Measurements from ENCODE around the gene CDA. TPM values are rescaled to one million over a fixed set of nuclear protein-coding genes. Genes with fewer than 3 reads are reported as not detected.

CDA gene
- total and polyA plus RNA-seq, 2 of the 8 experiments (the other 6 are each of a cell fraction or from before 2014, with no cell fraction given) = 4.4 to 11.3 TPM

DNA sequence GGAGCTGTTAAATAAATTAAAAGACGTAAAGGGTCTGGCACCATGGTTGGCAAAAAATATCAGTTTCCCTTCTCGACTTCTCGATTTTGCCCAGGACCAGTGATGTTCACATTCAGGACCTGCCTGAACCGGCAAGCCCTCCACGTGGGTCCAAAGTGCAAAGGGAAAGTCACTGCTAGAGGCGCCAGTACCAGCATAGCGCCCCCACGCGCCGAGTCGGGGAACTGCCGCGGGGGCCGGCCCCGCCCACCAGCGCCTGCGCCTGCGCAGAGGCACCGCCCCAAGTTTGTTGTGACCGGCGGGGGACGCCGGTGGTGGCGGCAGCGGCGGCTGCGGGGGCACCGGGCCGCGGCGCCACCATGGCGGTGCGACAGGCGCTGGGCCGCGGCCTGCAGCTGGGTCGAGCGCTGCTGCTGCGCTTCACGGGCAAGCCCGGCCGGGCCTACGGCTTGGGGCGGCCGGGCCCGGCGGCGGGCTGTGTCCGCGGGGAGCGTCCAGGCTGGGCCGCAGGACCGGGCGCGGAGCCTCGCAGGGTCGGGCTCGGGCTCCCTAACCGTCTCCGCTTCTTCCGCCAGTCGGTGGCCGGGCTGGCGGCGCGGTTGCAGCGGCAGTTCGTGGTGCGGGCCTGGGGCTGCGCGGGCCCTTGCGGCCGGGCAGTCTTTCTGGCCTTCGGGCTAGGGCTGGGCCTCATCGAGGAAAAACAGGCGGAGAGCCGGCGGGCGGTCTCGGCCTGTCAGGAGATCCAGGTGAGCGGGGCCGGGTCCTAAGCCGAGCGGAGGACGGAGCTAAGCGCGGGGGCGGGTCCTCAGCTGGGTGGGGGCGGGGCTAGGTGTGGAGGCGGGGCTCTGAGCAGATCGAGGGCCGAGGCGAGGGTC is 44.5 kb downstream of the CDA start, which contains the start of gene PINK1 (continued):
- TF ChIP-seq, protein P1, sequence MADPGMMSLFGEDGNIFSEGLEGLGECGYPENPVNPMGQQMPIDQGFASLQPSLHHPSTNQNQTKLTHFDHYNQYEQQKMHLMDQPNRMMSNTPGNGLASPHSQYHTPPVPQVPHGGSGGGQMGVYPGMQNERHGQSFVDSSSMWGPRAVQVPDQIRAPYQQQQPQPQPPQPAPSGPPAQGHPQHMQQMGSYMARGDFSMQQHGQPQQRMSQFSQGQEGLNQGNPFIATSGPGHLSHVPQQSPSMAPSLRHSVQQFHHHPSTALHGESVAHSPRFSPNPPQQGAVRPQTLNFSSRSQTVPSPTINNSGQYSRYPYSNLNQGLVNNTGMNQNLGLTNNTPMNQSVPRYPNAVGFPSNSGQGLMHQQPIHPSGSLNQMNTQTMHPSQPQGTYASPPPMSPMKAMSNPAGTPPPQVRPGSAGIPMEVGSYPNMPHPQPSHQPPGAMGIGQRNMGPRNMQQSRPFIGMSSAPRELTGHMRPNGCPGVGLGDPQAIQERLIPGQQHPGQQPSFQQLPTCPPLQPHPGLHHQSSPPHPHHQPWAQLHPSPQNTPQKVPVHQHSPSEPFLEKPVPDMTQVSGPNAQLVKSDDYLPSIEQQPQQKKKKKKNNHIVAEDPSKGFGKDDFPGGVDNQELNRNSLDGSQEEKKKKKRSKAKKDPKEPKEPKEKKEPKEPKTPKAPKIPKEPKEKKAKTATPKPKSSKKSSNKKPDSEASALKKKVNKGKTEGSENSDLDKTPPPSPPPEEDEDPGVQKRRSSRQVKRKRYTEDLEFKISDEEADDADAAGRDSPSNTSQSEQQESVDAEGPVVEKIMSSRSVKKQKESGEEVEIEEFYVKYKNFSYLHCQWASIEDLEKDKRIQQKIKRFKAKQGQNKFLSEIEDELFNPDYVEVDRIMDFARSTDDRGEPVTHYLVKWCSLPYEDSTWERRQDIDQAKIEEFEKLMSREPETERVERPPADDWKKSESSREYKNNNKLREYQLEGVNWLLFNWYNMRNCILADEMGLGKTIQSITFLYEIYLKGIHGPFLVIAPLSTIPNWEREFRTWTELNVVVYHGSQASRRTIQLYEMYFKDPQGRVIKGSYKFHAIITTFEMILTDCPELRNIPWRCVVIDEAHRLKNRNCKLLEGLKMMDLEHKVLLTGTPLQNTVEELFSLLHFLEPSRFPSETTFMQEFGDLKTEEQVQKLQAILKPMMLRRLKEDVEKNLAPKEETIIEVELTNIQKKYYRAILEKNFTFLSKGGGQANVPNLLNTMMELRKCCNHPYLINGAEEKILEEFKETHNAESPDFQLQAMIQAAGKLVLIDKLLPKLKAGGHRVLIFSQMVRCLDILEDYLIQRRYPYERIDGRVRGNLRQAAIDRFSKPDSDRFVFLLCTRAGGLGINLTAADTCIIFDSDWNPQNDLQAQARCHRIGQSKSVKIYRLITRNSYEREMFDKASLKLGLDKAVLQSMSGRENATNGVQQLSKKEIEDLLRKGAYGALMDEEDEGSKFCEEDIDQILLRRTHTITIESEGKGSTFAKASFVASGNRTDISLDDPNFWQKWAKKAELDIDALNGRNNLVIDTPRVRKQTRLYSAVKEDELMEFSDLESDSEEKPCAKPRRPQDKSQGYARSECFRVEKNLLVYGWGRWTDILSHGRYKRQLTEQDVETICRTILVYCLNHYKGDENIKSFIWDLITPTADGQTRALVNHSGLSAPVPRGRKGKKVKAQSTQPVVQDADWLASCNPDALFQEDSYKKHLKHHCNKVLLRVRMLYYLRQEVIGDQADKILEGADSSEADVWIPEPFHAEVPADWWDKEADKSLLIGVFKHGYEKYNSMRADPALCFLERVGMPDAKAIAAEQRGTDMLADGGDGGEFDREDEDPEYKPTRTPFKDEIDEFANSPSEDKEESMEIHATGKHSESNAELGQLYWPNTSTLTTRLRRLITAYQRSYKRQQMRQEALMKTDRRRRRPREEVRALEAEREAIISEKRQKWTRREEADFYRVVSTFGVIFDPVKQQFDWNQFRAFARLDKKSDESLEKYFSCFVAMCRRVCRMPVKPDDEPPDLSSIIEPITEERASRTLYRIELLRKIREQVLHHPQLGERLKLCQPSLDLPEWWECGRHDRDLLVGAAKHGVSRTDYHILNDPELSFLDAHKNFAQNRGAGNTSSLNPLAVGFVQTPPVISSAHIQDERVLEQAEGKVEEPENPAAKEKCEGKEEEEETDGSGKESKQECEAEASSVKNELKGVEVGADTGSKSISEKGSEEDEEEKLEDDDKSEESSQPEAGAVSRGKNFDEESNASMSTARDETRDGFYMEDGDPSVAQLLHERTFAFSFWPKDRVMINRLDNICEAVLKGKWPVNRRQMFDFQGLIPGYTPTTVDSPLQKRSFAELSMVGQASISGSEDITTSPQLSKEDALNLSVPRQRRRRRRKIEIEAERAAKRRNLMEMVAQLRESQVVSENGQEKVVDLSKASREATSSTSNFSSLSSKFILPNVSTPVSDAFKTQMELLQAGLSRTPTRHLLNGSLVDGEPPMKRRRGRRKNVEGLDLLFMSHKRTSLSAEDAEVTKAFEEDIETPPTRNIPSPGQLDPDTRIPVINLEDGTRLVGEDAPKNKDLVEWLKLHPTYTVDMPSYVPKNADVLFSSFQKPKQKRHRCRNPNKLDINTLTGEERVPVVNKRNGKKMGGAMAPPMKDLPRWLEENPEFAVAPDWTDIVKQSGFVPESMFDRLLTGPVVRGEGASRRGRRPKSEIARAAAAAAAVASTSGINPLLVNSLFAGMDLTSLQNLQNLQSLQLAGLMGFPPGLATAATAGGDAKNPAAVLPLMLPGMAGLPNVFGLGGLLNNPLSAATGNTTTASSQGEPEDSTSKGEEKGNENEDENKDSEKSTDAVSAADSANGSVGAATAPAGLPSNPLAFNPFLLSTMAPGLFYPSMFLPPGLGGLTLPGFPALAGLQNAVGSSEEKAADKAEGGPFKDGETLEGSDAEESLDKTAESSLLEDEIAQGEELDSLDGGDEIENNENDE (IDR thresholded peaks at IDR 0.05; ENCODE audit: insufficient replicate concordance, low read length) = no peak
- TF ChIP-seq, protein P2, sequence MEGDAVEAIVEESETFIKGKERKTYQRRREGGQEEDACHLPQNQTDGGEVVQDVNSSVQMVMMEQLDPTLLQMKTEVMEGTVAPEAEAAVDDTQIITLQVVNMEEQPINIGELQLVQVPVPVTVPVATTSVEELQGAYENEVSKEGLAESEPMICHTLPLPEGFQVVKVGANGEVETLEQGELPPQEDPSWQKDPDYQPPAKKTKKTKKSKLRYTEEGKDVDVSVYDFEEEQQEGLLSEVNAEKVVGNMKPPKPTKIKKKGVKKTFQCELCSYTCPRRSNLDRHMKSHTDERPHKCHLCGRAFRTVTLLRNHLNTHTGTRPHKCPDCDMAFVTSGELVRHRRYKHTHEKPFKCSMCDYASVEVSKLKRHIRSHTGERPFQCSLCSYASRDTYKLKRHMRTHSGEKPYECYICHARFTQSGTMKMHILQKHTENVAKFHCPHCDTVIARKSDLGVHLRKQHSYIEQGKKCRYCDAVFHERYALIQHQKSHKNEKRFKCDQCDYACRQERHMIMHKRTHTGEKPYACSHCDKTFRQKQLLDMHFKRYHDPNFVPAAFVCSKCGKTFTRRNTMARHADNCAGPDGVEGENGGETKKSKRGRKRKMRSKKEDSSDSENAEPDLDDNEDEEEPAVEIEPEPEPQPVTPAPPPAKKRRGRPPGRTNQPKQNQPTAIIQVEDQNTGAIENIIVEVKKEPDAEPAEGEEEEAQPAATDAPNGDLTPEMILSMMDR (IDR thresholded peaks at IDR 0.05; ENCODE audit: control extremely low read depth in 1 of 3, insufficient read depth in 1 of 3, low read depth in 1 of 3, low read length in 3 of 3) = peak; percentile 93 to 97 (median 93)
- TF ChIP-seq SUZ12 (IDR thresholded peaks at IDR 0.05; ENCODE audit: low read length) (no peak), TCF12 (IDR thresholded peaks at IDR 0.05; ENCODE audit: low read depth, low read length) (no peak)
- TF ChIP-seq, protein P3, sequence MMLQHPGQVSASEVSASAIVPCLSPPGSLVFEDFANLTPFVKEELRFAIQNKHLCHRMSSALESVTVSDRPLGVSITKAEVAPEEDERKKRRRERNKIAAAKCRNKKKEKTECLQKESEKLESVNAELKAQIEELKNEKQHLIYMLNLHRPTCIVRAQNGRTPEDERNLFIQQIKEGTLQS (IDR thresholded peaks at IDR 0.05; ENCODE audit: insufficient read depth, low read depth, low read length) = peak; percentile 67

Measured in H1 (cell line).